Osteoblast (primary cell): ENCODE measurements around the gene HES2. TPM values are rescaled to one million over a fixed set of nuclear protein-coding genes. Genes with fewer than 3 reads are reported as not detected.

Source experiments
- DNase-seq: peaks from one replicate; pipeline ENCODE4 v3.0.0; 2011; ENCODE audit warnings: low spot score, mixed read lengths; ENCODE audit not compliant: insufficient read length; ENCODE audit errors: missing footprints
- H2AFZ ChIP-seq: 2 replicates; pipeline ENCODE4 v1.6.0; 2011; ENCODE audit warnings: mild to moderate bottlenecking, low read length
- H3K27ac ChIP-seq: 2 replicates; pipeline ENCODE4 v1.5.1; 2011; ENCODE audit warnings: mild to moderate bottlenecking, low read depth, low read length, moderate library complexity
- H3K27me3 ChIP-seq: 2 replicates; pipeline ENCODE4 v1.6.0; 2012; ENCODE audit warnings: mild to moderate bottlenecking, control low read depth, inconsistent platforms, low read length, moderate library complexity; ENCODE audit not compliant: insufficient read depth
- H3K36me3 ChIP-seq: 2 replicates; pipeline ENCODE4 v1.5.1; 2011; ENCODE audit warnings: mild to moderate bottlenecking, low read length, control low read depth, moderate library complexity; ENCODE audit not compliant: insufficient read depth
- H3K4me1 ChIP-seq: 2 replicates; pipeline ENCODE4 v1.5.1; 2011; ENCODE audit warnings: mild to moderate bottlenecking, low read length, control low read depth, moderate library complexity; ENCODE audit not compliant: insufficient read depth
- H3K4me2 ChIP-seq: 2 replicates; pipeline ENCODE4 v1.6.0; 2011; ENCODE audit warnings: mild to moderate bottlenecking, low read length; ENCODE audit not compliant: insufficient read depth
- H3K4me3 ChIP-seq: fragments of 200-600 bp; sonication (generic); 3 replicates; pipeline ENCODE4 v1.5.1; 2012; ENCODE audit warnings: mild to moderate bottlenecking, low read length, inconsistent platforms; ENCODE audit not compliant: insufficient read depth
- H3K79me2 ChIP-seq: 2 replicates; pipeline ENCODE4 v1.6.0; 2012; ENCODE audit warnings: mild to moderate bottlenecking, low read length, control low read depth, inconsistent platforms; ENCODE audit not compliant: insufficient read depth
- H3K9me3 ChIP-seq: 2 replicates; pipeline ENCODE4 v1.5.1; 2011; ENCODE audit warnings: low read depth, low read length, control low read depth
- H4K20me1 ChIP-seq: 2 replicates; pipeline ENCODE4 v1.6.0; 2012; ENCODE audit warnings: mild to moderate bottlenecking, low read length, control low read depth; ENCODE audit not compliant: insufficient read depth
- total RNA-seq: library from RNA; depleted of rRNA; stranded (reverse); fragments of >200 nt; gene quantifications from 2 replicates; pipeline ENCODE4 v1.2.3, GENCODE V29; 2012
- TF ChIP-seq, protein P1 (sequence below): IDR thresholded peaks from 2 replicates; pipeline ENCODE4 v1.5.1; 2011; ENCODE audit warnings: mild to moderate bottlenecking, low read depth, low read length, moderate library complexity; ENCODE audit errors: extremely low read depth

HES2 gene
- total RNA-seq, 1 donor, result not detected

DNA sequence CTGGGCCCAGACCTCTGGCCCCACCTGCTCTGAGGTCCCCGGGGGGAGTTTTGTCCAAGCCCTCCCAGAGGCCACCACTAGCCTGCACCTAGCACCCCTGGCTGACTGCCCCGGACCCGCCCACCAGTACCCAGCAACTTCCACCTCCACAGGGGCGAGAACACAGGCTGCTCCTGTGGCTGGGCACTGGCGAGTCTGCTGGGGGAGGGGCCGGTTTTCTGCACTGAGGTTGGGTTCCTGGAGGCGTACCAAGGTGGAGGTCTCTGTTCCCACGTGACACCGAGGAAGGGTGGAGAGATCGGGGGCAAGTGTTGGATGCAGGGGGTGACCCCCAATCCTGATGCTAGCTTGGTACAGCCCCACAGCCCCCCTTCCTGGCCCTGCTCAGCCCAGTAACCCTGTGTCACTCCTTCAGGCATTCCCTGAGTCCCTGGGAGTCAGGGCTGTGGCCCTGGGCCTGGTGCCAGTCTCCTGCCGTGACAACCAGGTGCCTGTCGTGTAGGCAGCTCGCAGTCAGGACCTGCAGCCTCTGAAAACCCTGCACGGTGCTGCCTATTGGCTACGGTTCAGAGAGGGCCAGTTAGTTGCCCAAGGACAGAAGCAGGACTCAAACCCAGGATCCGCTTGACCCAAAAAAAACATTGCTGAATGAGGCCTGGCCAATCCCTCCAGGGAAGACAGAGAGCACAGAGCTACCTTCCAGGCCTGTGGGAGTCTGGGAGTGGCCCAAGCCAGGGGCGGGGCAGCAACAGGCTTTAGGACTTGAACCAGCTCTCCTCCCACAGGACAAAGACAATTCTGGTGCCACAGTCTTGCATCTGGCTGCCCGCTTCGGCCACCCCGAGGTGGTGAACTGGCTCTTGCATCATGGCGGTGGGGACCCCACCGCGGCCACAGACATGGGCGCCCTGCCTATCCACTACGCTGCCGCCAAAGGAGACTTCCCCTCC, 8.0 kb upstream of the HES2 start:
- H3K4me1 ChIP-seq, result peaks cover 6% of the 10 kb centered on the region
- H3K36me3 ChIP-seq, result no peaks in the 10 kb centered on the region
- peaks cover 6% of the 10 kb centered on the region for H4K20me1 ChIP-seq
- no peak overlapping the region for H3K4me3 ChIP-seq
- H3K4me2 ChIP-seq, result no peak overlapping the region
- H3K27me3 ChIP-seq, result peaks cover 58% of the 10 kb centered on the region
- TF ChIP-seq, protein P1, sequence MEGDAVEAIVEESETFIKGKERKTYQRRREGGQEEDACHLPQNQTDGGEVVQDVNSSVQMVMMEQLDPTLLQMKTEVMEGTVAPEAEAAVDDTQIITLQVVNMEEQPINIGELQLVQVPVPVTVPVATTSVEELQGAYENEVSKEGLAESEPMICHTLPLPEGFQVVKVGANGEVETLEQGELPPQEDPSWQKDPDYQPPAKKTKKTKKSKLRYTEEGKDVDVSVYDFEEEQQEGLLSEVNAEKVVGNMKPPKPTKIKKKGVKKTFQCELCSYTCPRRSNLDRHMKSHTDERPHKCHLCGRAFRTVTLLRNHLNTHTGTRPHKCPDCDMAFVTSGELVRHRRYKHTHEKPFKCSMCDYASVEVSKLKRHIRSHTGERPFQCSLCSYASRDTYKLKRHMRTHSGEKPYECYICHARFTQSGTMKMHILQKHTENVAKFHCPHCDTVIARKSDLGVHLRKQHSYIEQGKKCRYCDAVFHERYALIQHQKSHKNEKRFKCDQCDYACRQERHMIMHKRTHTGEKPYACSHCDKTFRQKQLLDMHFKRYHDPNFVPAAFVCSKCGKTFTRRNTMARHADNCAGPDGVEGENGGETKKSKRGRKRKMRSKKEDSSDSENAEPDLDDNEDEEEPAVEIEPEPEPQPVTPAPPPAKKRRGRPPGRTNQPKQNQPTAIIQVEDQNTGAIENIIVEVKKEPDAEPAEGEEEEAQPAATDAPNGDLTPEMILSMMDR, result no peak
- H3K79me2 ChIP-seq, result no peaks in the 10 kb centered on the region
- H3K9me3 ChIP-seq, result no peaks in the 10 kb centered on the region
- no peak overlapping the region for H2AFZ ChIP-seq
- DNase-seq, result no peak
- no peak overlapping the region for H3K27ac ChIP-seq

DNA sequence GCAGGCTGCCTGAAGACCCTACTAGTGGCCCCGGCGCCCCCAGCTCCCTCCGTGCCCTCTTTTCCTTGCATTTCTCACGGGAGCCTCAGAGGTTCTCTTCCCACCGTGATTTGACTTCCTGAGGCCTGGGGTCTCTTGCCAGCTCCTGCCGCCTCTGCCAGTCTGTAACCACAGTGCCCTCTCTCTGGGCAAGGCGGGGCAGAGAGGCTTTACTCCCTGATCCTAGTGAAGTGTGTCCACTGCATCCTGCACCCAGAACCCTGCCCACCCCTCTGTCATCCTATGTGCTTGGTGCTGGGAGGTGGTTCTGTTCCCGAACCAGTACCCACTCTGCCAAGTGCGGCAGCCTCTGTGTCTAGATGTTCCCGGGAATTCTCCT, 7.2 kb upstream of the HES2 start:
- peaks cover 61% of the 10 kb centered on the region for H3K27me3 ChIP-seq
- DNase-seq, result no peak
- TF ChIP-seq, protein P1, result no peak

DNA sequence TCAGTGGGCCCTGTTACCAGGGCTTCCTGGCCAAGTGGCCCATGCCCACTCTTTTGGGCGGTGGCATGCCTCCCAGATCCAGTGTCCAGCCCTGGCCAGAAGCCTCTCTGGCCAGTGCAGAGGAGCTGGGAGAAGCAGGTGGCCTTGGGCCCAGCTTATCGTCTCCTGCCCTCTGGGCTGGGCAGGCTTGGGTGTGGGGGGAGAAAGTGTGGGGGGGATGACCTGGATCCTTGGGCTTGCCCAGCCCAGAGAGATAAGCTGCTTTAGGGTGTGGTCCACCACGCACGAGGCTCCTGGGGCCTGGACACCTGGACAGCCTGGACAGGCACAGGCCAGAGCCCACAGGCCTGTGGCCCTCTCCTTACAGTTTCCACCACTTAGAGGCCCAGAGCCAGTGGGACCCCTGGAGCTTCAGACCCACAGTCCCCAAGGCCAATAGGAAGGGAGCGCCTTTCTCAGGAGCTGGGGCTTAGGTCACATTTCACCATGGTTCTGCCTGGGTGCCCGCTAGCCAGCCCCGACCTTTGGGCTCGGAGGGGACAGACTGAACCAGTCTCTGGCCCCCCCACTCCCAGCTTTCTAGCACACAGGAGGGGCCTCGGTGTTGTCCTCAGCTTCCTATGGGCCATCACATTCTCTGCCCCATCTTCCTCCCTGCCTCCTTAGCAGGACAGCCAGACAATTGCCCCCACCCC, 6.7 kb upstream of the HES2 start:
- no peaks in the 10 kb centered on the region for H3K79me2 ChIP-seq

More for the DNA sequence above, 7.2 kb upstream of the HES2 start:
- H3K4me3 ChIP-seq, result no peak overlapping the region
- no peak overlapping the region for H3K27ac ChIP-seq
- peaks cover 8% of the 10 kb centered on the region for H3K4me1 ChIP-seq
- peaks cover 6% of the 10 kb centered on the region for H4K20me1 ChIP-seq
- H3K79me2 ChIP-seq, result no peaks in the 10 kb centered on the region
- H3K36me3 ChIP-seq, result no peaks in the 10 kb centered on the region
- H2AFZ ChIP-seq, result no peak overlapping the region
- H3K9me3 ChIP-seq, result no peaks in the 10 kb centered on the region
- H3K4me2 ChIP-seq, result no peak overlapping the region

More for the DNA sequence above, 6.7 kb upstream of the HES2 start:
- Histone ChIP-seq H2AFZ (no peak overlapping the region), H3K4me1 (peaks cover 8% of the 10 kb centered on the region), H3K36me3 (no peaks in the 10 kb centered on the region), H3K4me3 (no peak overlapping the region), H3K27ac (no peak overlapping the region), H3K9me3 (no peaks in the 10 kb centered on the region), H3K27me3 (peaks cover 66% of the 10 kb centered on the region), H3K4me2 (no peak overlapping the region), H4K20me1 (peaks cover 6% of the 10 kb centered on the region)
- no peak for DNase-seq
- TF ChIP-seq, protein P1, result no peak
